Tibial artery (tissue), 4 donors: ENCODE data around the gene DNAJB7.
"Not testable (repeated sequence)": the region's sequence is repeated elsewhere in the genome, so short reads cannot be mapped to it uniquely, and the experiment has no call there.

ENCODE experiments used
- DNase-seq, 2 donors: peaks; one replicate each; pipeline ENCODE4 v3.0.0-alpha.2; 2019
- H3K27ac ChIP-seq, 2 donors: fragments of 200-600 bp; sonication (generic) in 1 of 2; 1 replicate in 1 of 2; 2 replicates in 1 of 2; pipeline ENCODE4 v1.5.1; 2018 to 2019; ENCODE audit warnings: mild to moderate bottlenecking in 1 of 2
- H3K27me3 ChIP-seq, 2 donors: fragments of 200-600 bp; sonication (generic) in 1 of 2; one replicate each; pipeline versions ENCODE4 v1.5.1 to v1.6.0; 2016 to 2019
- H3K36me3 ChIP-seq, 3 donors: fragments of 200-600 bp; sonication (generic) in 2 of 3; one replicate each; pipeline ENCODE4 v1.5.1; 2016 to 2019; ENCODE audit warnings: mild to moderate bottlenecking in 2 of 3
- H3K4me1 ChIP-seq, 4 donors: fragments of 200-600 bp; sonication (generic) in 2 of 4; 1 replicate in 3 of 4; 2 replicates in 1 of 4; pipeline ENCODE4 v1.5.1; 2016 to 2019
- H3K4me3 ChIP-seq, 2 donors: fragments of 200-600 bp; sonication (generic) in 1 of 2; 1 replicate in 1 of 2; 2 replicates in 1 of 2; pipeline ENCODE4 v1.5.1; 2018 to 2019; ENCODE audit warnings: mild to moderate bottlenecking in 2 of 2
- H3K9me3 ChIP-seq, 3 donors: fragments of 200-600 bp; sonication (generic) in 1 of 3; one replicate each; pipeline ENCODE4 v1.5.1; 2016 to 2019
- CTCF ChIP-seq, 2 experiments: fragments of 200-600 bp in 1 of 2; fragments of 450-650 bp in 1 of 2; IDR thresholded peaks; one replicate each; pipeline ENCODE4 v1.5.1; 2017 to 2019; ENCODE audit warnings: antibody characterized with exemption in 2 of 2, mild to moderate bottlenecking in 1 of 2, moderate library complexity in 1 of 2
- intact Hi-C: fragments of 100-400 bp; cut with DNase I; formaldehyde crosslinking; loops from one replicate; pipeline ENCODE4 v1.15.0; 2023; ENCODE audit warnings: low total_unique reads

DNAJB7 gene

GRCh38 chr22:40855071-40855978, 6.6 kb downstream of the DNAJB7 start:
- peak in 1 of 2 donors; percentile 36 for DNase-seq
- peak overlapping the region; percentile 95 to 98 for H3K27ac ChIP-seq
- no peaks in the 10 kb centered on the region for H3K27me3 ChIP-seq
- H3K4me3 ChIP-seq: peak overlapping the region; percentile 85 to 95
- no peak for TF ChIP-seq CTCF (IDR thresholded peaks at IDR 0.05)
- intact Hi-C loops: no loop called here
- H3K4me1 ChIP-seq: peaks cover 0 to 64% (median 38%) of the 10 kb centered on the region in 4 donors
- peaks cover 0 to 3% (median 0%) of the 10 kb centered on the region in 3 donors for H3K36me3 ChIP-seq
- no peaks in the 10 kb centered on the region for H3K9me3 ChIP-seq

- peaks cover 0 to 15% (median 11%) of the 10 kb centered on the region in 3 donors for H3K36me3 ChIP-seq
- H3K9me3 ChIP-seq: no peaks in the 10 kb centered on the region
- H3K27me3 ChIP-seq: no peaks in the 10 kb centered on the region
- intact Hi-C loops: no loop called here
- peaks cover 0 to 65% (median 37%) of the 10 kb centered on the region in 4 donors for H3K4me1 ChIP-seq
- TF ChIP-seq CTCF (IDR thresholded peaks at IDR 0.05): no peak
- peak overlapping the region in 1 of 2 donors; percentile 95 for H3K4me3 ChIP-seq
- no peak for DNase-seq
- H3K27ac ChIP-seq: peak overlapping the region in 1 of 2 donors; percentile 95
Measured at GRCh38 chr22:40853961-40854360, 8.0 kb downstream of the DNAJB7 start.

- Histone ChIP-seq H3K27ac (peak overlapping the region in 1 of 2 donors; percentile 95), H3K4me3 (no peak overlapping the region), H3K9me3 (no peaks in the 10 kb centered on the region), H3K36me3 (peaks cover 0 to 22% (median 17%) of the 10 kb centered on the region in 3 donors), H3K27me3 (no peaks in the 10 kb centered on the region), H3K4me1 (peaks cover 0 to 62% (median 35%) of the 10 kb centered on the region in 4 donors)
- no peak for TF ChIP-seq CTCF (IDR thresholded peaks at IDR 0.05)
- no peak for DNase-seq
- intact Hi-C loops: no loop called here
Measured at GRCh38 chr22:40853333-40853732, 8.6 kb downstream of the DNAJB7 start.

GRCh38 chr22:40845816-40846215, 16.1 kb downstream of the DNAJB7 start:
- not testable (repeated sequence) for DNase-seq, H3K27ac ChIP-seq, H3K27me3 ChIP-seq, H3K9me3 ChIP-seq, H3K4me3 ChIP-seq, H3K4me1 ChIP-seq
- peaks cover 36 to 93% (median 87%) of the 10 kb centered on the region in 3 donors for H3K36me3 ChIP-seq
- intact Hi-C loops: loop anchor here (5.0 kb wide), 1 partner anchor 394 kb away; no protein-coding TSS in a partner anchor

- Histone ChIP-seq H3K9me3 (no peaks in the 10 kb centered on the region), H3K27ac (no peak overlapping the region), H3K27me3 (no peaks in the 10 kb centered on the region), H3K36me3 (peaks cover 45 to 95% (median 95%) of the 10 kb centered on the region in 3 donors), H3K4me3 (no peak overlapping the region), H3K4me1 (peaks cover 0 to 5% (median 0%) of the 10 kb centered on the region in 4 donors)
- intact Hi-C loops: loop anchor here (5.0 kb wide), 1 partner anchor 393 kb away; no protein-coding TSS in a partner anchor
- no peak for DNase-seq
- TF ChIP-seq CTCF (IDR thresholded peaks at IDR 0.05): no peak
Measured at GRCh38 chr22:40844951-40845350, 17.0 kb downstream of the DNAJB7 start.

GRCh38 chr22:40838486-40838885, 23.4 kb downstream of the DNAJB7 start:
- Histone ChIP-seq H3K4me3 (no peak overlapping the region), H3K27ac (no peak overlapping the region), H3K36me3 (peaks cover 64 to 93% (median 82%) of the 10 kb centered on the region in 3 donors), H3K4me1 (peaks cover 0 to 5% (median 0%) of the 10 kb centered on the region in 4 donors), H3K27me3 (no peaks in the 10 kb centered on the region), H3K9me3 (no peaks in the 10 kb centered on the region)
- no peak for TF ChIP-seq CTCF (IDR thresholded peaks at IDR 0.05)
- DNase-seq: no peak
- intact Hi-C loops: no loop called here
